HEK293 (cell line): ENCODE results near the gene ARL2BP.

Experiments used
- CTCF ChIA-PET: fragments of 350-600 bp; formaldehyde crosslinking; extraction: SDS; loops from one replicate; lab custom pipeline; 2021; ENCODE audit warnings: antibody characterized with exemption; lab: Yijun Ruan, JAX
- POLR2A ChIA-PET: fragments of 300-600 bp; formaldehyde crosslinking; extraction: SDS; loops from one replicate; lab custom pipeline; 2020; ENCODE audit warnings: antibody characterized with exemption, inconsistent platforms; lab: Yijun Ruan, JAX
- H3K27ac ChIP-seq: fragments of 200-500 bp; sonication (Bioruptor generic); 2 replicates; pipeline ENCODE4 v1.5.1; 2014; ENCODE audit warnings: low read depth, low read length, control low read depth, inconsistent platforms; ENCODE audit errors: extremely low read depth
- H3K36me3 ChIP-seq, 2 experiments: fragments of 200-500 bp in 1 of 2; sonication (Bioruptor generic) in 1 of 2; 1 replicate in 1 of 2; 2 replicates in 1 of 2; pipeline ENCODE4 v1.5.1; 2014 to 2017; ENCODE audit warnings: inconsistent platforms in 2 of 2, low read length in 2 of 2; ENCODE audit not compliant: control insufficient read depth in 2 of 2, insufficient read depth in 1 of 2
- H3K4me1 ChIP-seq: fragments of 200-500 bp; sonication (Bioruptor generic); 2 replicates; pipeline ENCODE4 v1.5.1; 2014; ENCODE audit warnings: mild to moderate bottlenecking, low read length, inconsistent platforms; ENCODE audit not compliant: control insufficient read depth, insufficient read depth
- H3K4me3 ChIP-seq: 2 replicates; pipeline ENCODE4 v1.5.1; 2011; ENCODE audit warnings: low read depth, mild to moderate bottlenecking, control low read depth, low read length, moderate library complexity
- H3K9me3 ChIP-seq: fragments of 200-500 bp; sonication (Bioruptor generic); 2 replicates; pipeline ENCODE4 v1.5.1; 2014; ENCODE audit warnings: low read depth, low read length, inconsistent platforms; ENCODE audit not compliant: control insufficient read depth, insufficient read depth
- HOXD13 ChIP-seq: sonication (generic); formaldehyde crosslinking; IDR thresholded peaks from 2 replicates; pipeline ENCODE4 v1.8.0; 2022; ENCODE audit warnings: missing genetic modification reagents, borderline replicate concordance
- IKZF3 ChIP-seq: fragments of 450-650 bp; IDR thresholded peaks from 2 replicates; pipeline ENCODE4 v1.5.0; 2018; ENCODE audit warnings: missing biosample characterization, mild to moderate bottlenecking, missing genetic modification characterization, moderate library complexity
- KLF1 ChIP-seq: fragments of 450-650 bp; formaldehyde crosslinking; IDR thresholded peaks from 2 replicates; pipeline ENCODE4 v1.5.1; 2016; ENCODE audit warnings: missing biosample characterization, missing genetic modification characterization
- MEIS1 ChIP-seq: sonication (generic); formaldehyde crosslinking; IDR thresholded peaks from 2 replicates; pipeline ENCODE4 v1.8.1; 2022; ENCODE audit warnings: missing genetic modification reagents, mild to moderate bottlenecking, borderline replicate concordance
- PRDM1 ChIP-seq: fragments of 450-650 bp; formaldehyde crosslinking; IDR thresholded peaks from 2 replicates; pipeline ENCODE4; 2016; ENCODE audit warnings: missing biosample characterization, missing genetic modification characterization
- PRDM6 ChIP-seq: fragments of 450-650 bp; formaldehyde crosslinking; IDR thresholded peaks from 2 replicates; pipeline ENCODE4 v1.5.1; 2017; ENCODE audit warnings: missing biosample characterization, missing genetic modification characterization
- ZBTB17 ChIP-seq: fragments of 450-650 bp; formaldehyde crosslinking; IDR thresholded peaks from 2 replicates; pipeline ENCODE4 v1.5.1; 2016; ENCODE audit warnings: missing biosample characterization, missing genetic modification characterization
- ZNF214 ChIP-seq: fragments of 450-650 bp; formaldehyde crosslinking; IDR thresholded peaks from 2 replicates; pipeline ENCODE4 v1.5.1; 2017; ENCODE audit warnings: missing biosample characterization, mild to moderate bottlenecking, missing genetic modification characterization, borderline replicate concordance
- ZNF292 ChIP-seq: fragments of 450-650 bp; formaldehyde crosslinking; IDR thresholded peaks from 2 replicates; pipeline ENCODE4 v1.5.1; 2016; ENCODE audit warnings: low read depth, missing biosample characterization, missing genetic modification characterization, borderline replicate concordance
- ZNF324 ChIP-seq: fragments of 450-650 bp; formaldehyde crosslinking; IDR thresholded peaks from 2 replicates; pipeline ENCODE4 v1.5.1; 2016; ENCODE audit warnings: missing biosample characterization, missing genetic modification characterization
- ZNF366 ChIP-seq: fragments of 450-650 bp; formaldehyde crosslinking; conservative IDR thresholded peaks from 2 replicates; pipeline ENCODE4 v1.5.1; 2016; ENCODE audit warnings: missing biosample characterization, missing genetic modification characterization
- ZNF433 ChIP-seq: fragments of 450-650 bp; formaldehyde crosslinking; IDR thresholded peaks from 2 replicates; pipeline ENCODE4 v1.5.1; 2016; ENCODE audit warnings: missing biosample characterization, missing genetic modification characterization, low read depth
- ZNF488 ChIP-seq: fragments of 450-650 bp; formaldehyde crosslinking; IDR thresholded peaks from 2 replicates; pipeline ENCODE4 v1.5.1; 2016; ENCODE audit warnings: missing biosample characterization, missing genetic modification characterization
- ZNF521 ChIP-seq: fragments of 450-650 bp; formaldehyde crosslinking; IDR thresholded peaks from 2 replicates; pipeline ENCODE4 v1.5.1; 2017; ENCODE audit warnings: missing biosample characterization, mild to moderate bottlenecking, missing genetic modification characterization
- ZNF530 ChIP-seq: fragments of 450-650 bp; formaldehyde crosslinking; IDR thresholded peaks from 2 replicates; pipeline ENCODE4 v1.5.1; 2016; ENCODE audit warnings: low read depth, missing biosample characterization, missing genetic modification characterization
- ZNF548 ChIP-seq: fragments of 450-650 bp; formaldehyde crosslinking; IDR thresholded peaks from 2 replicates; pipeline ENCODE4 v1.5.1; 2016; ENCODE audit warnings: missing biosample characterization, missing genetic modification characterization
- ZNF776 ChIP-seq: fragments of 450-650 bp; formaldehyde crosslinking; IDR thresholded peaks from 2 replicates; pipeline ENCODE4 v1.5.0; 2017; ENCODE audit warnings: missing biosample characterization, missing genetic modification characterization, borderline replicate concordance
- ZNF791 ChIP-seq: fragments of 450-650 bp; formaldehyde crosslinking; IDR thresholded peaks from 2 replicates; pipeline ENCODE4 v1.5.1; 2016; ENCODE audit warnings: missing biosample characterization, missing genetic modification characterization
- ZNF792 ChIP-seq: fragments of 450-650 bp; formaldehyde crosslinking; IDR thresholded peaks from 2 replicates; pipeline ENCODE4 v1.5.1; 2016; ENCODE audit warnings: missing biosample characterization, missing genetic modification characterization
- ZSCAN18 ChIP-seq: fragments of 450-650 bp; formaldehyde crosslinking; IDR thresholded peaks from 2 replicates; pipeline ENCODE4 v1.5.1; 2016; ENCODE audit warnings: missing biosample characterization, missing genetic modification characterization
- ZSCAN30 ChIP-seq: fragments of 450-650 bp; IDR thresholded peaks from 2 replicates; pipeline ENCODE4 v1.5.1; 2018; ENCODE audit warnings: missing biosample characterization, mild to moderate bottlenecking, missing genetic modification characterization, moderate library complexity
- TF ChIP-seq, protein P1 (sequence below): fragments of 450-650 bp; formaldehyde crosslinking; IDR thresholded peaks from 2 replicates; pipeline ENCODE4 v1.5.1; 2017; ENCODE audit warnings: missing biosample characterization, missing genetic modification characterization
- TF ChIP-seq, protein P2 (sequence below): fragments of 450-650 bp; formaldehyde crosslinking; conservative IDR thresholded peaks from 2 replicates; pipeline ENCODE4 v1.5.1; 2016; ENCODE audit warnings: low read depth, missing biosample characterization, missing genetic modification characterization

The ARL2BP gene

GRCh38 chr16:57264381-57264780 is 19.3 kb downstream of the ARL2BP start:
- POLR2A ChIA-PET = no interaction called here

DNA sequence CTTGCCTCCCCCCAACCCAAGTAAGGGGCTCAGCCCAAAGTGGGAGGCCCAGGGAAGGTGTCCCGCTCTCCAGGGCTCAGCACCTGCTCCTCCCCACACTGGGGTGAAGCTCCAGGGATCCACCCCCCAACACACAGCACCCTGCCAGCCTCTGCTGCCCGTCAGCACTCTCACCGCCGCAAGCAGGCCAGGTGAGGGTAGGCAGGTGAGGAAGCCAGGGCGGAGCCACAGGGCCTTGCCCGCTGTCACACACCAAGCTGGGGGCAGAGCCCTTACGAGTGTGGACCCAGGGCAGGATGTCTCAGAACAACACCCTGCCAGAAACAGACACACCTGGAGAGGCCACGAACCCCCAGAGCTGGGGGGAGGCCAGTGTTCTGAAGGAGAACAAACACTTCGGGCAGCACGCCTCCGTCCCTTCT is 19.9 kb downstream of the ARL2BP start:
- H3K4me1 ChIP-seq = peaks cover 4% of the 10 kb centered on the region
- no peaks in the 10 kb centered on the region for H3K9me3 ChIP-seq
- CTCF ChIA-PET = no interaction called here
- no peak overlapping the region for H3K27ac ChIP-seq
- no peak overlapping the region for H3K4me3 ChIP-seq
- TF ChIP-seq, protein P1, sequence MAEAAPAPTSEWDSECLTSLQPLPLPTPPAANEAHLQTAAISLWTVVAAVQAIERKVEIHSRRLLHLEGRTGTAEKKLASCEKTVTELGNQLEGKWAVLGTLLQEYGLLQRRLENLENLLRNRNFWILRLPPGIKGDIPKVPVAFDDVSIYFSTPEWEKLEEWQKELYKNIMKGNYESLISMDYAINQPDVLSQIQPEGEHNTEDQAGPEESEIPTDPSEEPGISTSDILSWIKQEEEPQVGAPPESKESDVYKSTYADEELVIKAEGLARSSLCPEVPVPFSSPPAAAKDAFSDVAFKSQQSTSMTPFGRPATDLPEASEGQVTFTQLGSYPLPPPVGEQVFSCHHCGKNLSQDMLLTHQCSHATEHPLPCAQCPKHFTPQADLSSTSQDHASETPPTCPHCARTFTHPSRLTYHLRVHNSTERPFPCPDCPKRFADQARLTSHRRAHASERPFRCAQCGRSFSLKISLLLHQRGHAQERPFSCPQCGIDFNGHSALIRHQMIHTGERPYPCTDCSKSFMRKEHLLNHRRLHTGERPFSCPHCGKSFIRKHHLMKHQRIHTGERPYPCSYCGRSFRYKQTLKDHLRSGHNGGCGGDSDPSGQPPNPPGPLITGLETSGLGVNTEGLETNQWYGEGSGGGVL (tag by site-specific recombination) = no peak
- TF ChIP-seq, protein P2, sequence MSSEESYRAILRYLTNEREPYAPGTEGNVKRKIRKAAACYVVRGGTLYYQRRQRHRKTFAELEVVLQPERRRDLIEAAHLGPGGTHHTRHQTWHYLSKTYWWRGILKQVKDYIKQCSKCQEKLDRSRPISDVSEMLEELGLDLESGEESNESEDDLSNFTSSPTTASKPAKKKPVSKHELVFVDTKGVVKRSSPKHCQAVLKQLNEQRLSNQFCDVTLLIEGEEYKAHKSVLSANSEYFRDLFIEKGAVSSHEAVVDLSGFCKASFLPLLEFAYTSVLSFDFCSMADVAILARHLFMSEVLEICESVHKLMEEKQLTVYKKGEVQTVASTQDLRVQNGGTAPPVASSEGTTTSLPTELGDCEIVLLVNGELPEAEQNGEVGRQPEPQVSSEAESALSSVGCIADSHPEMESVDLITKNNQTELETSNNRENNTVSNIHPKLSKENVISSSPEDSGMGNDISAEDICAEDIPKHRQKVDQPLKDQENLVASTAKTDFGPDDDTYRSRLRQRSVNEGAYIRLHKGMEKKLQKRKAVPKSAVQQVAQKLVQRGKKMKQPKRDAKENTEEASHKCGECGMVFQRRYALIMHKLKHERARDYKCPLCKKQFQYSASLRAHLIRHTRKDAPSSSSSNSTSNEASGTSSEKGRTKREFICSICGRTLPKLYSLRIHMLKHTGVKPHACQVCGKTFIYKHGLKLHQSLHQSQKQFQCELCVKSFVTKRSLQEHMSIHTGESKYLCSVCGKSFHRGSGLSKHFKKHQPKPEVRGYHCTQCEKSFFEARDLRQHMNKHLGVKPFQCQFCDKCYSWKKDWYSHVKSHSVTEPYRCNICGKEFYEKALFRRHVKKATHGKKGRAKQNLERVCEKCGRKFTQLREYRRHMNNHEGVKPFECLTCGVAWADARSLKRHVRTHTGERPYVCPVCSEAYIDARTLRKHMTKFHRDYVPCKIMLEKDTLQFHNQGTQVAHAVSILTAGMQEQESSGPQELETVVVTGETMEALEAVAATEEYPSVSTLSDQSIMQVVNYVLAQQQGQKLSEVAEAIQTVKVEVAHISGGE = no peak
- TF ChIP-seq PRDM1 = no peak
- no peak for TF ChIP-seq PRDM6
- no peak for TF ChIP-seq ZSCAN30 (tag by site-specific recombination)
- TF ChIP-seq ZNF791 (tag by site-specific recombination) = no peak
- TF ChIP-seq HOXD13 = no peak
- no peak for TF ChIP-seq ZNF792
- TF ChIP-seq ZNF488 (tag by site-specific recombination) = no peak
- TF ChIP-seq ZNF292 (tag by site-specific recombination) = no peak
- TF ChIP-seq ZNF530 (tag by site-specific recombination) = no peak
- TF ChIP-seq ZNF776 (tag by site-specific recombination) = no peak
- no peak for TF ChIP-seq ZBTB17
- no peak for TF ChIP-seq ZNF521 (tag by site-specific recombination)
- no peak for TF ChIP-seq ZSCAN18 (tag by site-specific recombination)
- TF ChIP-seq ZNF324 (tag by site-specific recombination) = no peak
- no peaks in the 10 kb centered on the region for H3K36me3 ChIP-seq
- POLR2A ChIA-PET = interaction anchor here (1.0 kb wide), 1 partner anchor 14 kb away, joined by 3 read pairs; no protein-coding TSS in a partner anchor

More at GRCh38 chr16:57264381-57264780, 19.3 kb downstream of the ARL2BP start:
- TF ChIP-seq ZNF214 (tag by site-specific recombination) (no peak), ZNF292 (tag by site-specific recombination) (no peak), ZNF433 (tag by site-specific recombination) (no peak), MEIS1 (no peak), IKZF3 (tag by site-specific recombination) (no peak), ZNF366 (tag by site-specific recombination) (no peak), KLF1 (no peak), ZNF548 (tag by site-specific recombination) (no peak)
- peaks cover 4% of the 10 kb centered on the region for H3K4me1 ChIP-seq
- no peak overlapping the region for H3K27ac ChIP-seq
- CTCF ChIA-PET = interaction anchor here (0.6 kb wide), 3 partner anchors 11 to 28 kb away, joined by 3 to 4 read pairs (median 3); no protein-coding TSS in a partner anchor
- H3K4me3 ChIP-seq = no peak overlapping the region
- no peaks in the 10 kb centered on the region for H3K36me3 ChIP-seq
- H3K9me3 ChIP-seq = no peaks in the 10 kb centered on the region
